ENCODE measurements around the gene GPS2. TPM values are rescaled to one million over a fixed set of nuclear protein-coding genes. Genes with fewer than 3 reads are reported as not detected.
A peak's percentile ranks its signal among the peaks of the same experiment; 100 is the strongest.

The GPS2 gene
- total RNA-seq, 4 donors from 2014 or later: 34.0 to 68.3 (median 43.9) TPM

DNA sequence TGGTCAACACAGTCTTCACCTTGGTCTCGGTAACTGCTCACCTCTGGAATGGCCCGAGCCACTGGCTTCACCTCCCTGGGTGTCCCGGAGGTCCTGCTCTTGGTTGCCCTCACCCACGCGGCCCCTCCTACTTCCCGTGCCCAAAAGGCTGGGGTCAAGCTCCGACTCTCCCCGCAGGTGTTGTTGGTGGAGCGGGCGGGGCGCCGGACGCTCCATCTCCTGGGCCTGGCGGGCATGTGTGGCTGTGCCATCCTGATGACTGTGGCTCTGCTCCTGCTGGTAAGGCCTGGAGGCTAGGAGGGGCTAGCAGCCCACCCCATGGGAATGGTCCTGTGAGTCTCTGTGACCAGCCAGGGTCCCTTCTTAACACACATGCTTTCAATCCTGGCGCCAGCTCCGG lies 30.2 kb downstream of the GPS2 start:
- H3K4me1 ChIP-seq: peaks cover 0 to 16% of the 10 kb centered on the region in 2 donors
- no peak overlapping the region for H3K4me3 ChIP-seq
- H3K36me3 ChIP-seq: no peaks in the 10 kb centered on the region
- no peaks in the 10 kb centered on the region for H3K9me3 ChIP-seq
- intact Hi-C loops (cut with DNase I; ENCODE audit: low total_unique reads): no loop called here
- no peaks in the 10 kb centered on the region for H3K27me3 ChIP-seq
- no peak for TF ChIP-seq POLR2A (IDR thresholded peaks at IDR 0.05)
- TF ChIP-seq CTCF (IDR thresholded peaks at IDR 0.05): no peak
- no peak overlapping the region for H3K27ac ChIP-seq
- no peak for DNase-seq

GRCh38 chr17:7283471-7284216 lies 31.5 kb downstream of the GPS2 start:
- Histone ChIP-seq H3K9me3 (no peaks in the 10 kb centered on the region), H3K36me3 (no peaks in the 10 kb centered on the region), H3K4me3 (no peak overlapping the region), H3K27ac (no peak overlapping the region), H3K27me3 (no peaks in the 10 kb centered on the region), H3K4me1 (peaks cover 0 to 16% of the 10 kb centered on the region in 2 donors)
- no peak for DNase-seq
- intact Hi-C loops (cut with DNase I; ENCODE audit: low total_unique reads): no loop called here
- no peak for TF ChIP-seq POLR2A (IDR thresholded peaks at IDR 0.05)

GRCh38 chr17:7282752-7283321 lies 32.3 kb downstream of the GPS2 start:
- intact Hi-C loops (cut with DNase I; ENCODE audit: low total_unique reads): no loop called here
- no peaks in the 10 kb centered on the region for H3K9me3 ChIP-seq
- peak overlapping the region in 1 of 2 donors; percentile 42 for H3K4me3 ChIP-seq
- no peaks in the 10 kb centered on the region for H3K27me3 ChIP-seq
- peak overlapping the region in 1 of 2 donors; percentile 75 for H3K27ac ChIP-seq
- no peak for TF ChIP-seq CTCF (IDR thresholded peaks at IDR 0.05)
- TF ChIP-seq POLR2A (IDR thresholded peaks at IDR 0.05): no peak
- no peak for DNase-seq
- no peaks in the 10 kb centered on the region for H3K36me3 ChIP-seq
- peaks cover 0 to 16% of the 10 kb centered on the region in 2 donors for H3K4me1 ChIP-seq

DNA sequence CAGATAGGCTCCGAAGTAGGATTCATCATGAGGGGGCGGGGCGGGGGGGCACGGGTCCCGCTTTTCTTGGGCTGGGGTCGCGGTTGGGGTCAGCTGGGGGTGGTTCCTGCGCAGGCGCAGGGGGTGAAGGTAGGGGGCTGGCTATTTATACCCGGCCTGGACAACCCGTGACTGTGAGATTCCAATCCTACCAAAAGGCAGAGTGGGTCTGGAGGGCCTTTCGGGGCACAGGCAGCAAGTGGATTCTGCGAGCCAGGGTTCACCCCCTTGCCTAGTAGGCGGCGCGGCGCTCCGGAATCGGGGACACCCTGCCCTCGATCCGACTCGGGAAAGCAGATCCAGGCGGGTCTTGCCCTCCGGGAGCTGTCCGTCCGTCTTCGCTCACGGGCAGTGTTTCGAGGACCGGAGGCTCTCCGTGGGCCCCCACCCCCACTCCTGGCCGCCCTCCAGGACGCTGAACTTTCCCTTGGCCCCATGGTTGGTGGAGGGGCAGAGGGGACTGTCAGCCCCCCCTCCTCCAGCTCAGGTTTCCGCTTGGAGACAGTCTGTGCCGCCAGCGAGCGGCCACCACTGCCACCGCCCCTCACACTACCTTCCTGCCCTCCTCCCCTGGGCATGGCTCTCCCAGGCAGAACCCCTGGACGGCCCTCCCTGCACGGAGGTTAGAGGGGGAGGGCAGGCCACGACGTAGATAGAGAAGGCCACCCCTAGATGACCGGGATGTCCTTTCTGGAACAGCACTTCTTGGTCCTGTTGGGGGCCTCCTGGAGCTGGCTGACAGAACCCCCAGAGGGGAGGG lies 33.0 kb downstream of the GPS2 start:
- peak; percentile 40 to 51 for DNase-seq
- Histone ChIP-seq H3K36me3 (no peaks in the 10 kb centered on the region), H3K4me3 (peak overlapping the region; percentile 34 to 42), H3K27ac (peak overlapping the region; percentile 60 to 75), H3K27me3 (no peaks in the 10 kb centered on the region), H3K9me3 (no peaks in the 10 kb centered on the region), H3K4me1 (peaks cover 0 to 16% of the 10 kb centered on the region in 2 donors)
- intact Hi-C loops (cut with DNase I; ENCODE audit: low total_unique reads): loop anchor here (2.0 kb wide), 1 partner anchor 15 kb away; no protein-coding TSS in a partner anchor
- TF ChIP-seq POLR2A (IDR thresholded peaks at IDR 0.05): no peak
- TF ChIP-seq CTCF (IDR thresholded peaks at IDR 0.05): no peak

- TF ChIP-seq POLR2A (IDR thresholded peaks at IDR 0.05) (peak in 1 of 2 donors; percentile 31), CTCF (IDR thresholded peaks at IDR 0.05) (peak in 1 of 4 experiments; percentile 21)
- H3K4me3 ChIP-seq: peak within 1 kb of the TSS; percentile 34 to 42
- DNase-seq: peak; percentile 93 to 95
- no peaks in the 10 kb centered on the region for H3K27me3 ChIP-seq
- H3K27ac ChIP-seq: peak within 1 kb of the TSS; percentile 75 to 90
- intact Hi-C loops (cut with DNase I; ENCODE audit: low total_unique reads): loop anchor here (2.0 kb wide), 1 partner anchor 15 kb away; no protein-coding TSS in a partner anchor
- peaks cover 0 to 16% of the 10 kb centered on the region in 2 donors for H3K4me1 ChIP-seq
- H3K9me3 ChIP-seq: no peaks in the 10 kb centered on the region
- H3K36me3 ChIP-seq: no peaks in the 10 kb centered on the region
These were observed 33.8 kb downstream of the GPS2 start, which contains the start of gene SLC2A4 for GRCh38 chr17:7281074-7281952. SLC2A4 (plus strand) TSS chr17:7281718; CDS start chr17:7281935, 217 bp downstream.

All from uterus (tissue), 4 donors.